Loucy (cell line): ENCODE measurements around the gene L3MBTL4.

Experiments used
- EZH2phosphoT487 ChIP-seq: fragments of 200-600 bp; IDR thresholded peaks from 2 replicates; pipeline ENCODE4 v1.6.1; 2018; ENCODE audit warnings: antibody characterized with exemption, mild to moderate bottlenecking, moderate library complexity, borderline replicate concordance
- TF ChIP-seq, protein P1 (sequence below): fragments of 200-600 bp; sonication (generic); conservative IDR thresholded peaks from 2 replicates; pipeline ENCODE4 v1.5.1; 2014; ENCODE audit warnings: mild to moderate bottlenecking, antibody characterized with exemption, low read length

- TF ChIP-seq, protein P1, sequence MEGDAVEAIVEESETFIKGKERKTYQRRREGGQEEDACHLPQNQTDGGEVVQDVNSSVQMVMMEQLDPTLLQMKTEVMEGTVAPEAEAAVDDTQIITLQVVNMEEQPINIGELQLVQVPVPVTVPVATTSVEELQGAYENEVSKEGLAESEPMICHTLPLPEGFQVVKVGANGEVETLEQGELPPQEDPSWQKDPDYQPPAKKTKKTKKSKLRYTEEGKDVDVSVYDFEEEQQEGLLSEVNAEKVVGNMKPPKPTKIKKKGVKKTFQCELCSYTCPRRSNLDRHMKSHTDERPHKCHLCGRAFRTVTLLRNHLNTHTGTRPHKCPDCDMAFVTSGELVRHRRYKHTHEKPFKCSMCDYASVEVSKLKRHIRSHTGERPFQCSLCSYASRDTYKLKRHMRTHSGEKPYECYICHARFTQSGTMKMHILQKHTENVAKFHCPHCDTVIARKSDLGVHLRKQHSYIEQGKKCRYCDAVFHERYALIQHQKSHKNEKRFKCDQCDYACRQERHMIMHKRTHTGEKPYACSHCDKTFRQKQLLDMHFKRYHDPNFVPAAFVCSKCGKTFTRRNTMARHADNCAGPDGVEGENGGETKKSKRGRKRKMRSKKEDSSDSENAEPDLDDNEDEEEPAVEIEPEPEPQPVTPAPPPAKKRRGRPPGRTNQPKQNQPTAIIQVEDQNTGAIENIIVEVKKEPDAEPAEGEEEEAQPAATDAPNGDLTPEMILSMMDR, result no peak
- TF ChIP-seq EZH2phosphoT487, result no peak
Measured at GRCh38 chr18:6024745-6025248, 389.9 kb downstream of the L3MBTL4 start.
